HG03378 (cell line): ENCODE measurements around the gene ATG9A.

Experiments
- ATAC-seq: cut with Tn5 transposase; IDR thresholded peaks from one replicate; pipeline ENCODE4 v1.9.1; 2021; ENCODE audit warnings: mild to moderate bottlenecking, moderate library complexity; ENCODE audit not compliant: unreplicated experiment

The ATG9A gene

GRCh38 chr2:219223831-219224610 lies 5.4 kb downstream of the ATG9A start:
- ATAC-seq = no peak

GRCh38 chr2:219221957-219222518 lies 7.4 kb downstream of the ATG9A start:
- ATAC-seq = no peak

GRCh38 chr2:219220652-219221402 lies 8.6 kb downstream of the ATG9A start:
- ATAC-seq = no peak

GRCh38 chr2:219219784-219220532 lies 9.5 kb downstream of the ATG9A start:
- ATAC-seq = no peak

- ATAC-seq = peak; percentile 61
Measured at GRCh38 chr2:219218732-219219701, 10.4 kb downstream of the ATG9A start, which contains the start of gene ABCB6. ABCB6 (minus strand) TSS chr2:219218958; CDS start chr2:219218673, 285 bp downstream.

- peak; percentile 20 for ATAC-seq
Measured at GRCh38 chr2:219218217-219218731, 11.2 kb downstream of the ATG9A start.

- no peak for ATAC-seq
Measured at GRCh38 chr2:219216535-219216915, 12.9 kb downstream of the ATG9A start.

- no peak for ATAC-seq
Measured at GRCh38 chr2:219215871-219216534, 13.4 kb downstream of the ATG9A start.

- ATAC-seq = no peak
Measured at GRCh38 chr2:219214786-219215185, 14.7 kb downstream of the ATG9A start.

GRCh38 chr2:219214141-219214540 lies 15.3 kb downstream of the ATG9A start:
- no peak for ATAC-seq

- no peak for ATAC-seq
Measured at GRCh38 chr2:219213486-219214071, 15.9 kb downstream of the ATG9A start.

GRCh38 chr2:219213026-219213415 lies 16.4 kb downstream of the ATG9A start:
- ATAC-seq = no peak

GRCh38 chr2:219210886-219211362 lies 18.5 kb downstream of the ATG9A start:
- ATAC-seq = no peak

GRCh38 chr2:219210196-219210885 lies 19.1 kb downstream of the ATG9A start:
- ATAC-seq = no peak

GRCh38 chr2:219209236-219210195 lies 19.9 kb downstream of the ATG9A start:
- ATAC-seq = no peak

- ATAC-seq = no peak
Measured at GRCh38 chr2:219207884-219208740, 21.3 kb downstream of the ATG9A start.
